ENCODE measurements around the gene LMX1A. TPM values are rescaled to one million over a fixed set of nuclear protein-coding genes. Genes with fewer than 3 reads are reported as not detected.

LMX1A gene
- total RNA-seq, 1 experiment from 2014 or later, result not detected

GRCh38 chr1:165392634-165393571 lies 36.4 kb upstream of the LMX1A start:
- in situ Hi-C loops (cut with HindIII; ENCODE audit: low pct_unique_long_range_greater_than_20kb, low sequenced_read_pairs) (no loop called here), intact Hi-C loops (cut with micrococcal nuclease; ENCODE audit: unreplicated experiment) (loop anchor here (1.0 kb wide), 1 partner anchor 200 kb away; no protein-coding TSS in a partner anchor)
- no peaks in the 10 kb centered on the region for H3K9me3 ChIP-seq (ENCODE audit: control insufficient read depth, insufficient read depth, low read depth, low read length)
- ATAC-seq, result peak; percentile 95
- no peak overlapping the region for H3K27ac ChIP-seq (ENCODE audit: low read length)
- TF ChIP-seq, protein P1, sequence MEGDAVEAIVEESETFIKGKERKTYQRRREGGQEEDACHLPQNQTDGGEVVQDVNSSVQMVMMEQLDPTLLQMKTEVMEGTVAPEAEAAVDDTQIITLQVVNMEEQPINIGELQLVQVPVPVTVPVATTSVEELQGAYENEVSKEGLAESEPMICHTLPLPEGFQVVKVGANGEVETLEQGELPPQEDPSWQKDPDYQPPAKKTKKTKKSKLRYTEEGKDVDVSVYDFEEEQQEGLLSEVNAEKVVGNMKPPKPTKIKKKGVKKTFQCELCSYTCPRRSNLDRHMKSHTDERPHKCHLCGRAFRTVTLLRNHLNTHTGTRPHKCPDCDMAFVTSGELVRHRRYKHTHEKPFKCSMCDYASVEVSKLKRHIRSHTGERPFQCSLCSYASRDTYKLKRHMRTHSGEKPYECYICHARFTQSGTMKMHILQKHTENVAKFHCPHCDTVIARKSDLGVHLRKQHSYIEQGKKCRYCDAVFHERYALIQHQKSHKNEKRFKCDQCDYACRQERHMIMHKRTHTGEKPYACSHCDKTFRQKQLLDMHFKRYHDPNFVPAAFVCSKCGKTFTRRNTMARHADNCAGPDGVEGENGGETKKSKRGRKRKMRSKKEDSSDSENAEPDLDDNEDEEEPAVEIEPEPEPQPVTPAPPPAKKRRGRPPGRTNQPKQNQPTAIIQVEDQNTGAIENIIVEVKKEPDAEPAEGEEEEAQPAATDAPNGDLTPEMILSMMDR (IDR thresholded peaks at IDR 0.05), result peak; percentile 95
- no peak for TF ChIP-seq SIN3A (IDR thresholded peaks at IDR 0.05; ENCODE audit: borderline replicate concordance, insufficient read depth, low read depth, low read length)
- ChIA-PET POLR2A (no interaction called here), CTCF (interaction anchor here (1.2 to 1.5 kb wide), 2 partner anchors 15 to 199 kb away, joined by 4 to 5 read pairs; no protein-coding TSS in a partner anchor)
- peaks cover 4% of the 10 kb centered on the region; the same call in 1 of the 2 replicates for H3K4me1 ChIP-seq (ENCODE audit: control insufficient read depth, insufficient read depth, low read length)
- no TSS peak for BruUV-seq (replicated peaks)
- no peak overlapping the region for H3K4me3 ChIP-seq (ENCODE audit: low read depth in 2 of 2, low read length in 2 of 2)
- H3K36me3 ChIP-seq (ENCODE audit: control insufficient read depth, insufficient read depth, low read length), result no peaks in the 10 kb centered on the region
- H3K27me3 ChIP-seq (ENCODE audit: control insufficient read depth, insufficient read depth, low read length), result peaks cover 8% of the 10 kb centered on the region; the same call in 1 of the 2 replicates
- no peak for DNase-seq (ENCODE audit: low read depth, low spot score)

GRCh38 chr1:165389609-165390008 lies 33.1 kb upstream of the LMX1A start:
- DNase-seq (ENCODE audit: low read depth, low spot score), result no peak
- H3K4me1 ChIP-seq (ENCODE audit: control insufficient read depth, insufficient read depth, low read length), result peaks cover 4% of the 10 kb centered on the region; the same call in 1 of the 2 replicates
- H3K36me3 ChIP-seq (ENCODE audit: control insufficient read depth, insufficient read depth, low read length), result no peaks in the 10 kb centered on the region
- no peak overlapping the region for H3K27ac ChIP-seq (ENCODE audit: low read length)
- BruUV-seq (replicated peaks), result no TSS peak
- no peak for TF ChIP-seq POLR2AphosphoS5 (IDR thresholded peaks at IDR 0.05; ENCODE audit: low read depth, low read length)
- TF ChIP-seq, protein P1 (IDR thresholded peaks at IDR 0.05), result no peak
- no peak for TF ChIP-seq SIN3A (IDR thresholded peaks at IDR 0.05; ENCODE audit: borderline replicate concordance, insufficient read depth, low read depth, low read length)
- TF ChIP-seq TCF7L2 (IDR thresholded peaks at IDR 0.05; ENCODE audit: low read depth, low read length), result no peak
- TF ChIP-seq, protein P2, sequence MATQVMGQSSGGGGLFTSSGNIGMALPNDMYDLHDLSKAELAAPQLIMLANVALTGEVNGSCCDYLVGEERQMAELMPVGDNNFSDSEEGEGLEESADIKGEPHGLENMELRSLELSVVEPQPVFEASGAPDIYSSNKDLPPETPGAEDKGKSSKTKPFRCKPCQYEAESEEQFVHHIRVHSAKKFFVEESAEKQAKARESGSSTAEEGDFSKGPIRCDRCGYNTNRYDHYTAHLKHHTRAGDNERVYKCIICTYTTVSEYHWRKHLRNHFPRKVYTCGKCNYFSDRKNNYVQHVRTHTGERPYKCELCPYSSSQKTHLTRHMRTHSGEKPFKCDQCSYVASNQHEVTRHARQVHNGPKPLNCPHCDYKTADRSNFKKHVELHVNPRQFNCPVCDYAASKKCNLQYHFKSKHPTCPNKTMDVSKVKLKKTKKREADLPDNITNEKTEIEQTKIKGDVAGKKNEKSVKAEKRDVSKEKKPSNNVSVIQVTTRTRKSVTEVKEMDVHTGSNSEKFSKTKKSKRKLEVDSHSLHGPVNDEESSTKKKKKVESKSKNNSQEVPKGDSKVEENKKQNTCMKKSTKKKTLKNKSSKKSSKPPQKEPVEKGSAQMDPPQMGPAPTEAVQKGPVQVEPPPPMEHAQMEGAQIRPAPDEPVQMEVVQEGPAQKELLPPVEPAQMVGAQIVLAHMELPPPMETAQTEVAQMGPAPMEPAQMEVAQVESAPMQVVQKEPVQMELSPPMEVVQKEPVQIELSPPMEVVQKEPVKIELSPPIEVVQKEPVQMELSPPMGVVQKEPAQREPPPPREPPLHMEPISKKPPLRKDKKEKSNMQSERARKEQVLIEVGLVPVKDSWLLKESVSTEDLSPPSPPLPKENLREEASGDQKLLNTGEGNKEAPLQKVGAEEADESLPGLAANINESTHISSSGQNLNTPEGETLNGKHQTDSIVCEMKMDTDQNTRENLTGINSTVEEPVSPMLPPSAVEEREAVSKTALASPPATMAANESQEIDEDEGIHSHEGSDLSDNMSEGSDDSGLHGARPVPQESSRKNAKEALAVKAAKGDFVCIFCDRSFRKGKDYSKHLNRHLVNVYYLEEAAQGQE (IDR thresholded peaks at IDR 0.05; ENCODE audit: insufficient read depth in 1 of 2, low read depth in 2 of 2, low read length in 1 of 2), result no peak
- CTCF ChIA-PET, result no interaction called here
- no peaks in the 10 kb centered on the region for H3K9me3 ChIP-seq (ENCODE audit: control insufficient read depth, insufficient read depth, low read depth, low read length)
- H3K4me3 ChIP-seq (ENCODE audit: low read depth in 2 of 2, low read length in 2 of 2), result no peak overlapping the region
- no peak for ATAC-seq
- POLR2A ChIA-PET, result no interaction called here
- in situ Hi-C loops (cut with HindIII; ENCODE audit: low pct_unique_long_range_greater_than_20kb, low sequenced_read_pairs) (no loop called here), intact Hi-C loops (cut with micrococcal nuclease; ENCODE audit: unreplicated experiment) (no loop called here)
- peaks cover 12% of the 10 kb centered on the region for H3K27me3 ChIP-seq (ENCODE audit: control insufficient read depth, insufficient read depth, low read length)

All from Panc1 (cell line).